Measurements from ENCODE around the gene STAC3.

DNA sequence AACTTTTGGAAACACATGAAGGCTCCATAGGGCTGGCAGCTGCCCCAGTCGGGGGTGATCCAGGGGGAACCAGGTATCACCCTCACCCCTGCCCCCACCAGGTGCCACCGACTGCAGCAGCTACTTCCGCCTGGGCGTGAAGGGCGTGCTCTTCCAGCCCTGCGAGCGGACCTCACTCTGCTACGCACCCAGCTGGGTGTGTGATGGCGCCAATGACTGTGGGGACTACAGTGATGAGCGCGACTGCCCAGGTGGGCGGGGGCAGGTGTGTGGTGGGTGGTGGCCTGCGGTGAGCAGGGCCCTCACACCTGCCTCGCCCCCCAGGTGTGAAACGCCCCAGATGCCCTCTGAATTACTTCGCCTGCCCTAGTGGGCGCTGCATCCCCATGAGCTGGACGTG is 56.7 kb downstream of the STAC3 start:
- TF ChIP-seq POLR2A (IDR thresholded peaks at IDR 0.05): no peak
- TF ChIP-seq, protein P1, sequence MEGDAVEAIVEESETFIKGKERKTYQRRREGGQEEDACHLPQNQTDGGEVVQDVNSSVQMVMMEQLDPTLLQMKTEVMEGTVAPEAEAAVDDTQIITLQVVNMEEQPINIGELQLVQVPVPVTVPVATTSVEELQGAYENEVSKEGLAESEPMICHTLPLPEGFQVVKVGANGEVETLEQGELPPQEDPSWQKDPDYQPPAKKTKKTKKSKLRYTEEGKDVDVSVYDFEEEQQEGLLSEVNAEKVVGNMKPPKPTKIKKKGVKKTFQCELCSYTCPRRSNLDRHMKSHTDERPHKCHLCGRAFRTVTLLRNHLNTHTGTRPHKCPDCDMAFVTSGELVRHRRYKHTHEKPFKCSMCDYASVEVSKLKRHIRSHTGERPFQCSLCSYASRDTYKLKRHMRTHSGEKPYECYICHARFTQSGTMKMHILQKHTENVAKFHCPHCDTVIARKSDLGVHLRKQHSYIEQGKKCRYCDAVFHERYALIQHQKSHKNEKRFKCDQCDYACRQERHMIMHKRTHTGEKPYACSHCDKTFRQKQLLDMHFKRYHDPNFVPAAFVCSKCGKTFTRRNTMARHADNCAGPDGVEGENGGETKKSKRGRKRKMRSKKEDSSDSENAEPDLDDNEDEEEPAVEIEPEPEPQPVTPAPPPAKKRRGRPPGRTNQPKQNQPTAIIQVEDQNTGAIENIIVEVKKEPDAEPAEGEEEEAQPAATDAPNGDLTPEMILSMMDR (IDR thresholded peaks at IDR 0.05): no peak
